ENCODE results near the gene SLCO1B3.
"Not testable (repeated sequence)": the region's sequence is repeated elsewhere in the genome, so short reads cannot be mapped to it uniquely, and the experiment has no call there.

The SLCO1B3 gene

GRCh38 chr12:20810487-20810886, at the start of gene SLCO1B3:
Gene SLCO1B3, plus strand, starts transcription at chr12:20810705. Its CDS starts 5,034 bp downstream, at chr12:20815739.
- no peak for DNase-seq

GRCh38 chr12:20777420-20777819, 33.1 kb upstream of the SLCO1B3 start:
- no peak for DNase-seq

- no peak for DNase-seq
Observed at GRCh38 chr12:20778969-20779368, 31.5 kb upstream of the SLCO1B3 start.

GRCh38 chr12:20779971-20780370, 30.5 kb upstream of the SLCO1B3 start:
- not testable (repeated sequence) for DNase-seq

GRCh38 chr12:20783796-20784357, 26.6 kb upstream of the SLCO1B3 start:
- not testable (repeated sequence) for DNase-seq

- no peak for DNase-seq
Observed at GRCh38 chr12:20792971-20793370, 17.5 kb upstream of the SLCO1B3 start.

GRCh38 chr12:20798554-20798953, 12.0 kb upstream of the SLCO1B3 start:
- DNase-seq, result no peak

GRCh38 chr12:20800160-20800559, 10.3 kb upstream of the SLCO1B3 start:
- DNase-seq, result no peak

GRCh38 chr12:20801035-20801434, 9.5 kb upstream of the SLCO1B3 start:
- no peak for DNase-seq

GRCh38 chr12:20805921-20806320, 4.6 kb upstream of the SLCO1B3 start:
- no peak for DNase-seq

- DNase-seq, result no peak
Observed at GRCh38 chr12:20807192-20808080, 3.1 kb upstream of the SLCO1B3 start.

GRCh38 chr12:20808521-20808920, 2.0 kb upstream of the SLCO1B3 start:
- no peak for DNase-seq

- no peak for DNase-seq
Observed at GRCh38 chr12:20815574-20815973, 5.1 kb downstream of the SLCO1B3 start.

GRCh38 chr12:20822415-20822814, 11.9 kb downstream of the SLCO1B3 start:
- no peak for DNase-seq

- DNase-seq, result no peak
Observed at GRCh38 chr12:20822925-20823324, 12.4 kb downstream of the SLCO1B3 start.

GRCh38 chr12:20829919-20830318, 19.4 kb downstream of the SLCO1B3 start:
- DNase-seq, result no peak

- DNase-seq, result no peak
Observed at GRCh38 chr12:20830456-20830855, 20.0 kb downstream of the SLCO1B3 start.

GRCh38 chr12:20832911-20833310, 22.4 kb downstream of the SLCO1B3 start:
- no peak for DNase-seq

GRCh38 chr12:20852649-20853048, 42.1 kb downstream of the SLCO1B3 start:
- DNase-seq, result no peak

- no peak for DNase-seq
Observed at GRCh38 chr12:20863056-20863455, 52.6 kb downstream of the SLCO1B3 start.

- DNase-seq, result no peak
Observed at GRCh38 chr12:20865873-20866272, 55.4 kb downstream of the SLCO1B3 start.

- no peak for DNase-seq
Observed at GRCh38 chr12:20868277-20868676, 57.8 kb downstream of the SLCO1B3 start.

GRCh38 chr12:20883288-20883687, 72.8 kb downstream of the SLCO1B3 start:
- no peak for DNase-seq

- no peak for DNase-seq
Observed at GRCh38 chr12:20885116-20885515, 74.6 kb downstream of the SLCO1B3 start.

All from NCI-H2081 treated with DMSO at 0.1 percent for 48 hours (cell line).